ENCODE results near the gene SPEG. TPM values are rescaled to one million over a fixed set of nuclear protein-coding genes. Genes with fewer than 3 reads are reported as not detected.

SPEG gene
- total and polyA plus RNA-seq, 2 of the 13 experiments (the other 11 are each of a cell fraction or from before 2014, with no cell fraction given), result 0.18 to 0.24 TPM

GRCh38 chr2:219388121-219388906 lies 46.3 kb upstream of the SPEG start (continued):
- TF ChIP-seq BRF2 (CRISPR knock-in tag; IDR thresholded peaks at IDR 0.05) (no peak), ZNF230 (CRISPR knock-in tag; IDR thresholded peaks at IDR 0.05) (peak; percentile 90; the same call in 1 of the 2 replicates), RFXANK (CRISPR knock-in tag; IDR thresholded peaks at IDR 0.05) (no peak), SIN3B (IDR thresholded peaks at IDR 0.05; ENCODE audit: low read length) (no peak), ARHGAP35 (CRISPR knock-in tag; IDR thresholded peaks at IDR 0.05; ENCODE audit: borderline replicate concordance) (no peak; the same call in 1 of the 2 replicates), PBX2 (CRISPR knock-in tag; IDR thresholded peaks at IDR 0.05) (no peak), ZNF761 (CRISPR knock-in tag; conservative IDR thresholded peaks at IDR 0.05) (0 out of 2 replicates have a peak, but pooled peaks have one; percentile 32), BORCS8-MEF2B (CRISPR knock-in tag; IDR thresholded peaks at IDR 0.05) (peak; percentile 76; the same call in 1 of the 2 replicates), ZNF12 (CRISPR knock-in tag; IDR thresholded peaks at IDR 0.05) (no peak), HNF4A (CRISPR knock-in tag; IDR thresholded peaks at IDR 0.05) (peak; percentile 73), POLR2AphosphoS5 (IDR thresholded peaks at IDR 0.05; ENCODE audit: low read depth, low read length) (peak; percentile 52; the same call in 1 of the 2 replicates), HNF4G (IDR thresholded peaks at IDR 0.05; ENCODE audit: borderline replicate concordance, low read depth, low read length) (peak; percentile 62; the same call in 1 of the 2 replicates), HNF4G (CRISPR knock-in tag; IDR thresholded peaks at IDR 0.05; ENCODE audit: borderline replicate concordance, low read depth) (peak; percentile 63; the same call in 1 of the 2 replicates), BCL3 (CRISPR knock-in tag; IDR thresholded peaks at IDR 0.05) (peak; percentile 83; the same call in 1 of the 2 replicates), GMEB1 (CRISPR knock-in tag; IDR thresholded peaks at IDR 0.05; ENCODE audit: borderline replicate concordance) (peak; percentile 62), ZNF264 (CRISPR knock-in tag; IDR thresholded peaks at IDR 0.05) (0 out of 2 replicates have a peak, but pooled peaks have one; percentile 31), EP300 (IDR thresholded peaks at IDR 0.05; ENCODE audit: low read depth in 2 of 2, low read length in 2 of 2) (peak in 1 of 2 experiments; percentile 12; a peak in 1 of 4 replicates), EP300 (CRISPR knock-in tag; IDR thresholded peaks at IDR 0.05; ENCODE audit: borderline replicate concordance) (no peak), ETS1 (CRISPR knock-in tag; IDR thresholded peaks at IDR 0.05) (no peak)
